ENCODE results near the gene HECW1.
A peak's percentile ranks its signal among the peaks of the same experiment; 100 is the strongest.

The HECW1 gene

GRCh38 chr7:43562383-43562782, 449.9 kb downstream of the HECW1 start:
- Histone ChIP-seq H3K9ac (ENCODE audit: low read length) (no peak overlapping the region), H2AK5ac (ENCODE audit: low read length, severe bottlenecking) (no peak overlapping the region), H2BK120ac (ENCODE audit: low read depth, low read length) (no peak overlapping the region), H2BK15ac (ENCODE audit: low read depth, poor library complexity, severe bottlenecking) (no peak overlapping the region), H3K9me3 (ENCODE audit: control insufficient read depth, low read length) (no peaks in the 10 kb centered on the region), H3K18ac (ENCODE audit: low read depth in 1 of 2, low read length in 2 of 2) (no peak overlapping the region), H3K4ac (ENCODE audit: low read depth in 1 of 2, low read length in 2 of 2) (no peak overlapping the region), H4K91ac (ENCODE audit: low read length) (no peak overlapping the region), H4K8ac (ENCODE audit: low read length) (no peak overlapping the region), H3K36me3 (ENCODE audit: control insufficient read depth in 1 of 2, insufficient read depth in 2 of 2, low read depth in 1 of 2, low read length in 2 of 2) (no peaks in the 10 kb centered on the region), H3K4me3 (ENCODE audit: insufficient read depth in 1 of 2, low read depth in 1 of 2, low read length in 2 of 2) (no peak overlapping the region), H3K4me1 (ENCODE audit: control insufficient read depth, insufficient read depth, low read depth, low read length) (no peaks in the 10 kb centered on the region), H3K23ac (ENCODE audit: low read length in 2 of 2) (no peak overlapping the region), H2AFZ (ENCODE audit: low read depth, low read length) (no peak overlapping the region), H3K4me2 (ENCODE audit: low read length, poor library complexity, severe bottlenecking) (no peak overlapping the region), H3K79me1 (replicated peaks; ENCODE audit: low read length, poor library complexity, severe bottlenecking) (no peaks in the 10 kb centered on the region), H2BK5ac (ENCODE audit: low read depth, low read length, poor library complexity, severe bottlenecking) (no peak overlapping the region), H3K14ac (ENCODE audit: low read length in 2 of 2) (no peak overlapping the region), H3K27me3 (ENCODE audit: control insufficient read depth in 1 of 2, insufficient read depth in 1 of 2, low read length in 2 of 2) (no peaks in the 10 kb centered on the region), H2BK12ac (ENCODE audit: low read length in 2 of 2) (no peak overlapping the region), H3K27ac (ENCODE audit: low read length, poor library complexity, severe bottlenecking) (no peak overlapping the region)
- WGBS: 100% methylated on average over 2 of the region's 3 CpGs
- no peak for DNase-seq

GRCh38 chr7:43565786-43566185, 453.3 kb downstream of the HECW1 start:
- WGBS: 79% methylated on average over 6 of the region's 6 CpGs

GRCh38 chr7:43568529-43568928, 456.1 kb downstream of the HECW1 start:
- Histone ChIP-seq H3K14ac (ENCODE audit: low read length in 2 of 2) (no peak overlapping the region), H3K36me3 (ENCODE audit: control insufficient read depth in 1 of 2, insufficient read depth in 2 of 2, low read depth in 1 of 2, low read length in 2 of 2) (no peaks in the 10 kb centered on the region), H3K4ac (ENCODE audit: low read depth in 1 of 2, low read length in 2 of 2) (no peak overlapping the region), H3K4me1 (ENCODE audit: control insufficient read depth, insufficient read depth, low read depth, low read length) (peaks cover 2% of the 10 kb centered on the region), H2AFZ (ENCODE audit: low read depth, low read length) (no peak overlapping the region), H2BK15ac (ENCODE audit: low read depth, poor library complexity, severe bottlenecking) (no peak overlapping the region), H2AK5ac (ENCODE audit: low read length, severe bottlenecking) (peak overlapping the region; percentile 33), H3K18ac (ENCODE audit: low read depth in 1 of 2, low read length in 2 of 2) (no peak overlapping the region), H2BK12ac (ENCODE audit: low read length in 2 of 2) (peak overlapping the region in 1 of 2 experiments; percentile 64), H4K8ac (ENCODE audit: low read length) (no peak overlapping the region), H2BK120ac (ENCODE audit: low read depth, low read length) (no peak overlapping the region), H3K4me3 (ENCODE audit: insufficient read depth in 1 of 2, low read depth in 1 of 2, low read length in 2 of 2) (no peak overlapping the region), H4K91ac (ENCODE audit: low read length) (no peak overlapping the region), H2BK5ac (ENCODE audit: low read depth, low read length, poor library complexity, severe bottlenecking) (no peak overlapping the region), H3K23ac (ENCODE audit: low read length in 2 of 2) (no peak overlapping the region), H3K27me3 (ENCODE audit: control insufficient read depth in 1 of 2, insufficient read depth in 1 of 2, low read length in 2 of 2) (no peaks in the 10 kb centered on the region), H3K27ac (ENCODE audit: low read length, poor library complexity, severe bottlenecking) (no peak overlapping the region), H3K9ac (ENCODE audit: low read length) (peak overlapping the region; percentile 51), H3K79me1 (replicated peaks; ENCODE audit: low read length, poor library complexity, severe bottlenecking) (no peaks in the 10 kb centered on the region), H3K9me3 (ENCODE audit: control insufficient read depth, low read length) (no peaks in the 10 kb centered on the region), H3K4me2 (ENCODE audit: low read length, poor library complexity, severe bottlenecking) (no peak overlapping the region)
- no peak for DNase-seq
- 90% methylated on average over 6 of the region's 6 CpGs for WGBS

More at GRCh38 chr7:43565786-43566185, 453.3 kb downstream of the HECW1 start:
- Histone ChIP-seq H3K14ac (ENCODE audit: low read length in 2 of 2) (no peak overlapping the region), H4K91ac (ENCODE audit: low read length) (no peak overlapping the region), H3K9ac (ENCODE audit: low read length) (no peak overlapping the region), H3K27ac (ENCODE audit: low read length, poor library complexity, severe bottlenecking) (no peak overlapping the region), H4K8ac (ENCODE audit: low read length) (no peak overlapping the region), H3K4me1 (ENCODE audit: control insufficient read depth, insufficient read depth, low read depth, low read length) (peaks cover 2% of the 10 kb centered on the region), H3K4ac (ENCODE audit: low read depth in 1 of 2, low read length in 2 of 2) (no peak overlapping the region), H3K4me2 (ENCODE audit: low read length, poor library complexity, severe bottlenecking) (no peak overlapping the region), H2BK5ac (ENCODE audit: low read depth, low read length, poor library complexity, severe bottlenecking) (no peak overlapping the region), H3K27me3 (ENCODE audit: control insufficient read depth in 1 of 2, insufficient read depth in 1 of 2, low read length in 2 of 2) (no peaks in the 10 kb centered on the region), H3K79me1 (replicated peaks; ENCODE audit: low read length, poor library complexity, severe bottlenecking) (no peaks in the 10 kb centered on the region), H2BK12ac (ENCODE audit: low read length in 2 of 2) (no peak overlapping the region), H3K36me3 (ENCODE audit: control insufficient read depth in 1 of 2, insufficient read depth in 2 of 2, low read depth in 1 of 2, low read length in 2 of 2) (no peaks in the 10 kb centered on the region), H2BK120ac (ENCODE audit: low read depth, low read length) (no peak overlapping the region), H3K23ac (ENCODE audit: low read length in 2 of 2) (no peak overlapping the region), H2BK15ac (ENCODE audit: low read depth, poor library complexity, severe bottlenecking) (no peak overlapping the region), H2AFZ (ENCODE audit: low read depth, low read length) (no peak overlapping the region), H3K18ac (ENCODE audit: low read depth in 1 of 2, low read length in 2 of 2) (no peak overlapping the region), H3K9me3 (ENCODE audit: control insufficient read depth, low read length) (no peaks in the 10 kb centered on the region), H2AK5ac (ENCODE audit: low read length, severe bottlenecking) (no peak overlapping the region), H3K4me3 (ENCODE audit: insufficient read depth in 1 of 2, low read depth in 1 of 2, low read length in 2 of 2) (no peak overlapping the region)
- peak; percentile 72 for DNase-seq

- Histone ChIP-seq H3K79me1 (replicated peaks; ENCODE audit: low read length, poor library complexity, severe bottlenecking) (no peaks in the 10 kb centered on the region), H2BK120ac (ENCODE audit: low read depth, low read length) (no peak overlapping the region), H3K27me3 (ENCODE audit: control insufficient read depth in 1 of 2, insufficient read depth in 1 of 2, low read length in 2 of 2) (no peaks in the 10 kb centered on the region), H3K9ac (ENCODE audit: low read length) (peak overlapping the region; percentile 51), H3K4me2 (ENCODE audit: low read length, poor library complexity, severe bottlenecking) (no peak overlapping the region), H3K27ac (ENCODE audit: low read length, poor library complexity, severe bottlenecking) (peak overlapping the region; percentile 12), H3K4me1 (ENCODE audit: control insufficient read depth, insufficient read depth, low read depth, low read length) (peaks cover 2% of the 10 kb centered on the region), H3K4ac (ENCODE audit: low read depth in 1 of 2, low read length in 2 of 2) (no peak overlapping the region), H2BK12ac (ENCODE audit: low read length in 2 of 2) (peak overlapping the region in 1 of 2 experiments; percentile 51), H2BK5ac (ENCODE audit: low read depth, low read length, poor library complexity, severe bottlenecking) (no peak overlapping the region), H2AK5ac (ENCODE audit: low read length, severe bottlenecking) (no peak overlapping the region), H4K91ac (ENCODE audit: low read length) (no peak overlapping the region), H3K23ac (ENCODE audit: low read length in 2 of 2) (no peak overlapping the region), H3K18ac (ENCODE audit: low read depth in 1 of 2, low read length in 2 of 2) (no peak overlapping the region), H2AFZ (ENCODE audit: low read depth, low read length) (no peak overlapping the region), H4K8ac (ENCODE audit: low read length) (peak overlapping the region; percentile 68), H3K4me3 (ENCODE audit: insufficient read depth in 1 of 2, low read depth in 1 of 2, low read length in 2 of 2) (no peak overlapping the region), H3K14ac (ENCODE audit: low read length in 2 of 2) (no peak overlapping the region), H3K36me3 (ENCODE audit: control insufficient read depth in 1 of 2, insufficient read depth in 2 of 2, low read depth in 1 of 2, low read length in 2 of 2) (no peaks in the 10 kb centered on the region), H3K9me3 (ENCODE audit: control insufficient read depth, low read length) (no peaks in the 10 kb centered on the region), H2BK15ac (ENCODE audit: low read depth, poor library complexity, severe bottlenecking) (no peak overlapping the region)
- peak; percentile 79 for DNase-seq
- 20% methylated on average over 2 of the region's 4 CpGs for WGBS
Observed at GRCh38 chr7:43569424-43569823, 457.0 kb downstream of the HECW1 start.
